H1 (cell line): ENCODE results near the gene IL1RAPL1. TPM values are rescaled to one million over a fixed set of nuclear protein-coding genes. Genes with fewer than 3 reads are reported as not detected.

Experiments
- CTCF ChIA-PET: fragments of 300-600 bp; sonication (Branson Sonifier 250); formaldehyde crosslinking; loops from one replicate; lab custom pipeline; 2021; ENCODE audit not compliant: partially characterized antibody; lab: Charles Lee
- POLR2A ChIA-PET: fragments of 300-600 bp; sonication (Branson Sonifier 250); formaldehyde crosslinking; loops from one replicate; lab custom pipeline; 2021; ENCODE audit warnings: inconsistent platforms; ENCODE audit not compliant: partially characterized antibody; lab: Charles Lee
- DNase-seq, 2 experiments: peaks; one replicate each; pipeline versions ENCODE4 v3.0.0 to v3.0.0-alpha.2; 2010 to 2022; ENCODE audit warnings: low spot score in 2 of 2, low read depth in 1 of 2, mixed read lengths in 1 of 2
- FAIRE-seq: peaks from 2 replicates; lab custom pipeline; 2011; peaks lifted over from hg19 to GRCh38; lab: Jason Lieb, UNC
- H2AFZ ChIP-seq: 2 replicates; pipeline ENCODE4 v1.8.1; 2012; ENCODE audit warnings: low read length, inconsistent platforms
- H2AK5ac ChIP-seq: 2 replicates; pipeline ENCODE4 v1.6.1; 2013; ENCODE audit warnings: low read depth, low read length
- H2BK120ac ChIP-seq: replicated peaks from 2 replicates; pipeline ENCODE3; 2013; ENCODE audit warnings: low read depth, low read length, inconsistent platforms
- H2BK12ac ChIP-seq: 2 replicates; pipeline ENCODE4 v1.6.1; 2013; ENCODE audit warnings: low read depth, low read length
- H2BK15ac ChIP-seq: 2 replicates; pipeline ENCODE4 v1.6.1; 2013; ENCODE audit warnings: low read length
- H2BK20ac ChIP-seq: 2 replicates; pipeline ENCODE4 v1.6.1; 2013; ENCODE audit warnings: low read length
- H2BK5ac ChIP-seq: 2 replicates; pipeline ENCODE4 v1.6.1; 2013; ENCODE audit warnings: low read depth, low read length
- H3K14ac ChIP-seq: 2 replicates; pipeline ENCODE4 v1.6.1; 2013; ENCODE audit warnings: inconsistent platforms; ENCODE audit not compliant: insufficient read length
- H3K18ac ChIP-seq: 2 replicates; pipeline ENCODE4 v1.6.1; 2013; ENCODE audit warnings: low read length; ENCODE audit errors: extremely low read depth
- H3K23ac ChIP-seq: 2 replicates; pipeline ENCODE4 v1.6.1; 2013; ENCODE audit warnings: inconsistent platforms; ENCODE audit not compliant: insufficient read length
- H3K23me2 ChIP-seq: 2 replicates; pipeline ENCODE4 v1.6.1; 2013; ENCODE audit warnings: low read depth, low read length
- H3K27ac ChIP-seq: 2 replicates; pipeline ENCODE4 v1.6.1; 2011; ENCODE audit warnings: low read depth, low read length, inconsistent platforms
- H3K27me3 ChIP-seq, 4 experiments: replicated peaks in 1 of 4; 1 replicate in 1 of 4; 2 replicates in 3 of 4; pipeline versions ENCODE4 v1.6.1 to v1.8.1; 2011 to 2013; ENCODE audit warnings: low read length in 3 of 4, mild to moderate bottlenecking in 3 of 4, inconsistent platforms in 2 of 4, mixed read lengths in 2 of 4, moderate library complexity in 1 of 4; ENCODE audit not compliant: control insufficient read depth in 3 of 4, insufficient read depth in 3 of 4; ENCODE audit errors: extremely low read depth in 1 of 4
- H3K36me3 ChIP-seq, 4 experiments: 2 replicates each; pipeline versions ENCODE4 v1.6.1 to v1.8.1; 2011 to 2013; ENCODE audit warnings: mild to moderate bottlenecking in 4 of 4, low read length in 3 of 4, moderate library complexity in 2 of 4, control low read depth in 1 of 4, inconsistent platforms in 1 of 4; ENCODE audit not compliant: insufficient read depth in 4 of 4, control insufficient read depth in 2 of 4
- H3K4ac ChIP-seq: replicated peaks from 2 replicates; pipeline ENCODE3; 2013; ENCODE audit warnings: low read length, low read depth, mixed read lengths, inconsistent platforms; ENCODE audit not compliant: insufficient read length
- H3K4me1 ChIP-seq, 4 experiments: replicated peaks in 1 of 4; 1 replicate in 1 of 4; 2 replicates in 3 of 4; pipeline versions ENCODE4 v1.6.1 to v1.8.1; 2011 to 2013; ENCODE audit warnings: low read length in 3 of 4, inconsistent platforms in 2 of 4, mixed read lengths in 1 of 4; ENCODE audit not compliant: insufficient read depth in 4 of 4, control insufficient read depth in 3 of 4
- H3K4me2 ChIP-seq, 2 experiments: 2 replicates each; pipeline versions ENCODE4 v1.6.1 to v1.8.1; 2011 to 2013; ENCODE audit warnings: low read depth in 2 of 2, low read length in 2 of 2, control low read depth in 1 of 2, inconsistent platforms in 1 of 2, mild to moderate bottlenecking in 1 of 2; ENCODE audit not compliant: insufficient read depth in 1 of 2
- H3K4me3 ChIP-seq, 4 experiments: fragments of 200-600, 300-600 bp in 1 of 4; sonication (generic), shearing (Covaris generic), sonication (Bioruptor Twin) in 1 of 4; 2 replicates each; pipeline versions ENCODE4 v1.5.1 to v1.8.1; 2011 to 2016; ENCODE audit warnings: low read length in 4 of 4, low read depth in 3 of 4, control low read depth in 2 of 4, inconsistent platforms in 2 of 4, mild to moderate bottlenecking in 2 of 4, mixed read lengths in 1 of 4, moderate library complexity in 1 of 4; ENCODE audit not compliant: insufficient read depth in 2 of 4; ENCODE audit errors: extremely low read depth in 1 of 4
- H3K56ac ChIP-seq: replicated peaks from 2 replicates; pipeline ENCODE3; 2013; ENCODE audit warnings: low read depth, mild to moderate bottlenecking, mixed read lengths, low read length, inconsistent platforms; ENCODE audit not compliant: insufficient read length
- H3K79me1 ChIP-seq: 2 replicates; pipeline ENCODE4 v1.6.1; 2013; ENCODE audit warnings: low read depth, low read length, control low read depth
- H3K79me2 ChIP-seq, 2 experiments: 2 replicates each; pipeline versions ENCODE4 v1.6.1 to v1.8.1; 2012 to 2013; ENCODE audit warnings: low read length in 2 of 2, mild to moderate bottlenecking in 2 of 2, inconsistent platforms in 1 of 2; ENCODE audit not compliant: insufficient read depth in 2 of 2, control insufficient read depth in 1 of 2
- H3K9ac ChIP-seq, 4 experiments: replicated peaks in 1 of 4; 1 replicate in 1 of 4; 2 replicates in 3 of 4; pipeline versions ENCODE4 v1.6.1 to v1.8.1; 2011 to 2013; ENCODE audit warnings: low read depth in 3 of 4, low read length in 3 of 4, control low read depth in 2 of 4, mild to moderate bottlenecking in 2 of 4, moderate library complexity in 2 of 4, inconsistent platforms in 1 of 4; ENCODE audit errors: extremely low read depth in 1 of 4
- H3K9me3 ChIP-seq, 2 experiments: 2 replicates each; pipeline versions ENCODE4 v1.6.1 to v1.8.1; 2012 to 2013; ENCODE audit warnings: mild to moderate bottlenecking in 2 of 2, moderate library complexity in 2 of 2, control low read depth in 1 of 2, inconsistent platforms in 1 of 2, low read depth in 1 of 2, low read length in 1 of 2, mixed read lengths in 1 of 2; ENCODE audit not compliant: insufficient read depth in 2 of 2
- H4K20me1 ChIP-seq, 2 experiments: replicated peaks in 1 of 2; 2 replicates each; pipeline versions ENCODE3 to v1.8.1; 2011 to 2013; ENCODE audit warnings: inconsistent platforms in 2 of 2, low read length in 2 of 2, mild to moderate bottlenecking in 1 of 2; ENCODE audit not compliant: insufficient read depth in 2 of 2, control insufficient read depth in 1 of 2
- H4K5ac ChIP-seq: 2 replicates; pipeline ENCODE4 v1.6.1; 2013; ENCODE audit warnings: low read length, low read depth, mixed read lengths, inconsistent platforms; ENCODE audit not compliant: insufficient read length
- H4K8ac ChIP-seq: 2 replicates; pipeline ENCODE4 v1.8.0; 2013; ENCODE audit warnings: mild to moderate bottlenecking, moderate library complexity, low read length, inconsistent platforms; ENCODE audit not compliant: insufficient read depth; ENCODE audit errors: extremely low read depth
- H4K91ac ChIP-seq: replicated peaks from 2 replicates; pipeline ENCODE3; 2013; ENCODE audit warnings: low read length, mixed read lengths, inconsistent platforms; ENCODE audit not compliant: insufficient read length
- CBX8 ChIP-seq: fragments of 300-800, 300-1000 bp; sonication (generic); IDR thresholded peaks from 2 replicates; pipeline ENCODE4 v1.7.1; 2016; ENCODE audit warnings: low read depth, low read length, borderline replicate concordance
- CHD2 ChIP-seq: IDR thresholded peaks from 2 replicates; pipeline ENCODE4 v1.6.1; 2012; ENCODE audit warnings: low read length, improper control_type of control experiment
- GABPA ChIP-seq: IDR thresholded peaks from 2 replicates; pipeline ENCODE4 v1.6.1; 2011; ENCODE audit warnings: mild to moderate bottlenecking, low read length, moderate library complexity, borderline replicate concordance; ENCODE audit not compliant: insufficient read depth
- HDAC2 ChIP-seq, 2 experiments: fragments of 300-600 bp in 1 of 2; sonication (generic) in 1 of 2; IDR thresholded peaks; 2 replicates each; pipeline ENCODE4 v1.6.1; 2011 to 2012; ENCODE audit warnings: low read depth in 2 of 2, low read length in 2 of 2, mild to moderate bottlenecking in 2 of 2, moderate library complexity in 2 of 2, borderline replicate concordance in 1 of 2, inconsistent platforms in 1 of 2
- HDAC6 ChIP-seq: IDR thresholded peaks from one replicate; pipeline ENCODE4 v1.7.1; 2012; ENCODE audit warnings: low read depth, mild to moderate bottlenecking, inconsistent platforms, low read length, moderate library complexity
- KDM4A ChIP-seq: IDR thresholded peaks from one replicate; pipeline ENCODE4 v1.7.1; 2012; ENCODE audit warnings: low read depth, mild to moderate bottlenecking, moderate library complexity, low read length, inconsistent platforms; ENCODE audit not compliant: severe bottlenecking
- PHF8 ChIP-seq: fragments of 200-600 bp; sonication (generic); conservative IDR thresholded peaks from 2 replicates; pipeline ENCODE4 v1.7.1; 2012; ENCODE audit warnings: low read depth, mild to moderate bottlenecking, inconsistent platforms, low read length, moderate library complexity
- RAD21 ChIP-seq, 2 experiments: IDR thresholded peaks in 1 of 2; conservative IDR thresholded peaks in 1 of 2; 2 replicates each; pipeline ENCODE4 v1.6.1; 2011; ENCODE audit warnings: low read depth in 2 of 2, low read length in 2 of 2, improper control_type of control experiment in 1 of 2, inconsistent platforms in 1 of 2, mild to moderate bottlenecking in 1 of 2, moderate library complexity in 1 of 2
- RFX5 ChIP-seq: IDR thresholded peaks from 2 replicates; pipeline ENCODE4 v1.6.1; 2011; ENCODE audit warnings: low read depth, low read length, improper control_type of control experiment, borderline replicate concordance
- RXRA ChIP-seq: IDR thresholded peaks from 2 replicates; pipeline ENCODE4 v1.6.1; 2011; ENCODE audit warnings: low read depth, mild to moderate bottlenecking, low read length, moderate library complexity; ENCODE audit not compliant: insufficient read depth
- SP1 ChIP-seq: IDR thresholded peaks from 2 replicates; pipeline ENCODE4 v1.6.1; 2011; ENCODE audit warnings: low read depth, low read length
- TBP ChIP-seq: IDR thresholded peaks from 2 replicates; pipeline ENCODE4 v1.6.1; 2011; ENCODE audit warnings: low read depth, low read length, improper control_type of control experiment
- TEAD4 ChIP-seq: IDR thresholded peaks from 2 replicates; pipeline ENCODE4 v1.6.1; 2012; ENCODE audit warnings: low read depth, low read length, inconsistent platforms, mixed read lengths
- ZNF274 ChIP-seq: IDR thresholded peaks from 2 replicates; pipeline ENCODE4 v1.7.0; 2012; ENCODE audit warnings: low read length, borderline replicate concordance; ENCODE audit errors: extremely low read depth
- WGBS, 2 experiments: shearing (Covaris generic) in 1 of 2; methylation state at CpG; one replicate each; pipeline versions ENCODE4 v1.1.6 to v1.1.7; 2013 to 2015; ENCODE audit warnings: low lambda C conversion rate in 2 of 2, mixed read lengths in 2 of 2, inconsistent platforms in 1 of 2, low coverage in 1 of 2, missing lambda C conversion rate in 1 of 2; ENCODE audit not compliant: insufficient replicate concordance in 2 of 2, insufficient coverage in 1 of 2, insufficient read length in 1 of 2; ENCODE audit errors: extremely low coverage in 1 of 2, missing lambda C conversion rate in 1 of 2; 5-methylcytosine and 5-hydroxymethylcytosine counted together
- polyA plus RNA-seq, 7 experiments: library from polyadenylated mRNA; depleted of rRNA in 3 of 7; stranded (reverse) in 5 of 7; unstranded in 2 of 7; fragments of >200 nt in 5 of 7; fragments of 200-250 nt in 2 of 7; gene quantifications; 1 replicate in 5 of 7; 2 replicates in 1 of 7; 4 replicates in 1 of 7; pipeline versions ENCODE4 v1.2.1 to v1.2.3, GENCODE V29; 2011 to 2013; ENCODE audit warnings: missing spikeins in 2 of 7, mixed read lengths in 2 of 7
- total RNA-seq: library from RNA; stranded (reverse); fragmentation: NEBNext Ultra II Directional; extraction: Animal tissue kit (Norgen Biotek cat#: 25700); gene quantifications from 2 replicates; pipeline ENCODE4 v1.2.1, GENCODE V29; 2021

The IL1RAPL1 gene
- total and polyA plus RNA-seq, 2 of the 8 experiments (the other 6 are each of a cell fraction or from before 2014, with no cell fraction given) = 0.11 to 0.35 TPM

DNA sequence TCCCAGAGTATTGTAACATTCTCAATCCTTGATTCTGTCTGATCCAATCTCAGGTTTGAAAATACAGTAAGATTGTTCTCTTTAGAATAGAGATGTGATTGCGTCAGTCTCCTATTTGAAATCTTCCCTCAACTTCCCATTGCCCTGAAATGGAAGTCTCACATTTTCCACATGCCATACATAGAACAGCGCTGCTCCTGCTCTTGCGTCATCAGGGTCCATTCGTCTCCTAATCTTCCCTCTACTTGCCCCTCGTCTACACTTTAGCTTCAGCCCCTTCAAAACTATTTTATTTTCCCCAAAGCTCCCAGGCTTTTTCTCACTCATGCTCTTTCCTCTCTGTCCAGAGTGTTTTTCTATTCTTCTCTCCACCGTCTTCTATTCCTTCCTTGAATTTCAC is 1326.4 kb downstream of the IL1RAPL1 start:
- Histone ChIP-seq H2AFZ (no peak overlapping the region), H3K9me3 (no peaks in the 10 kb centered on the region), H4K8ac (no peak overlapping the region), H2BK5ac (no peak overlapping the region), H3K79me1 (no peaks in the 10 kb centered on the region), H3K79me2 (no peaks in the 10 kb centered on the region), H3K27me3 (no peaks in the 10 kb centered on the region), H2BK15ac (no peak overlapping the region), H2AK5ac (no peak overlapping the region), H3K4me1 (no peaks in the 10 kb centered on the region), H3K36me3 (no peaks in the 10 kb centered on the region), H3K4ac (no peak overlapping the region), H2BK12ac (no peak overlapping the region), H2BK120ac (no peak overlapping the region), H3K27ac (no peak overlapping the region), H3K14ac (no peak overlapping the region), H3K23me2 (no peaks in the 10 kb centered on the region), H3K56ac (no peak overlapping the region), H3K23ac (no peak overlapping the region), H4K20me1 (no peaks in the 10 kb centered on the region), H2BK20ac (no peak overlapping the region), H3K4me2 (no peak overlapping the region), H4K5ac (no peak overlapping the region), H3K4me3 (no peak overlapping the region), H3K18ac (no peak overlapping the region), H3K9ac (no peak overlapping the region), H4K91ac (no peak overlapping the region)
- WGBS, 2 experiments = 84% methylated on average over 6 of the region's 6 CpGs; no CpG with 5 or more reads in 1 of the 2 experiments
- POLR2A ChIA-PET = no interaction called here
- DNase-seq = no peak
- TF ChIP-seq SP1 (no peak), HDAC2 (IDR thresholded peaks at IDR 0.05; ENCODE audit: borderline replicate concordance in 1 of 2, low read depth in 2 of 2, low read length in 2 of 2) (no peak), TEAD4 (no peak), RXRA (no peak), CHD2 (no peak), TBP (no peak), CBX8 (no peak), GABPA (no peak), RAD21 (IDR thresholded peaks at IDR 0.05 in 1 of 2, conservative IDR thresholded peaks at IDR 0.05 in 1 of 2; ENCODE audit: low read depth in 2 of 2, low read length in 2 of 2) (no peak), HDAC6 (no peak), PHF8 (no peak), RFX5 (no peak), KDM4A (no peak), ZNF274 (no peak)
- FAIRE-seq = no peak
- CTCF ChIA-PET = no interaction called here
